Trophoblast cell (in vitro differentiated cells and primary cell): ENCODE data around the gene APOBEC4.
"Not testable (repeated sequence)": the region's sequence is repeated elsewhere in the genome, so short reads cannot be mapped to it uniquely, and the experiment has no call there.

Experiments
- DNase-seq, 2 donors: peaks; one replicate each; pipeline ENCODE4 v3.0.0-alpha.2; 2016
- H2AFZ ChIP-seq: 2 replicates; pipeline ENCODE4 v1.6.1; 2013; ENCODE audit warnings: low read length, moderate library complexity, mild to moderate bottlenecking; ENCODE audit not compliant: insufficient read depth, poor library complexity
- H2AK5ac ChIP-seq: 2 replicates; pipeline ENCODE4 v1.6.1; 2013; ENCODE audit warnings: mild to moderate bottlenecking, low read length
- H2BK120ac ChIP-seq: 2 replicates; pipeline ENCODE4 v1.6.1; 2013; ENCODE audit warnings: low read length, mild to moderate bottlenecking, moderate library complexity; ENCODE audit not compliant: insufficient read depth, poor library complexity
- H2BK12ac ChIP-seq: 2 replicates; pipeline ENCODE4 v1.6.1; 2013; ENCODE audit warnings: mild to moderate bottlenecking, low read length, moderate library complexity
- H2BK5ac ChIP-seq: 2 replicates; pipeline ENCODE4 v1.6.1; 2013; ENCODE audit warnings: low read length, low read depth, moderate library complexity, mild to moderate bottlenecking; ENCODE audit not compliant: poor library complexity
- H3K14ac ChIP-seq: 2 replicates; pipeline ENCODE4 v1.6.1; 2013; ENCODE audit warnings: mild to moderate bottlenecking, low read length
- H3K18ac ChIP-seq: 2 replicates; pipeline ENCODE4 v1.6.1; 2013; ENCODE audit warnings: mild to moderate bottlenecking, low read length
- H3K23ac ChIP-seq: 2 replicates; pipeline ENCODE4 v1.6.1; 2013; ENCODE audit warnings: low read length
- H3K27ac ChIP-seq: 2 replicates; pipeline ENCODE4 v1.5.1; 2013; ENCODE audit warnings: low read depth, mild to moderate bottlenecking, inconsistent platforms, low read length, moderate library complexity
- H3K27me3 ChIP-seq: 2 replicates; pipeline ENCODE4 v1.6.1; 2013; ENCODE audit warnings: inconsistent platforms, mild to moderate bottlenecking, low read length, moderate library complexity; ENCODE audit not compliant: insufficient read depth
- H3K36me3 ChIP-seq, 2 experiments: 1 replicate in 1 of 2; 2 replicates in 1 of 2; pipeline ENCODE4 v1.6.1; 2013; ENCODE audit warnings: low read length in 2 of 2, mild to moderate bottlenecking in 2 of 2, moderate library complexity in 1 of 2; ENCODE audit not compliant: insufficient read depth in 2 of 2, control insufficient read depth in 1 of 2
- H3K4ac ChIP-seq: 2 replicates; pipeline ENCODE4 v1.6.1; 2013; ENCODE audit warnings: low read depth, mild to moderate bottlenecking, low read length, moderate library complexity
- H3K4me1 ChIP-seq, 2 experiments: 1 replicate in 1 of 2; 2 replicates in 1 of 2; pipeline ENCODE4 v1.6.1; 2013; ENCODE audit warnings: low read length in 2 of 2, mild to moderate bottlenecking in 2 of 2, moderate library complexity in 1 of 2; ENCODE audit not compliant: insufficient read depth in 2 of 2, control insufficient read depth in 1 of 2
- H3K4me2 ChIP-seq: 2 replicates; pipeline ENCODE4 v1.6.1; 2013; ENCODE audit warnings: inconsistent platforms, mild to moderate bottlenecking, low read length, moderate library complexity
- H3K4me3 ChIP-seq: 2 replicates; pipeline ENCODE4 v1.5.1; 2013; ENCODE audit warnings: mild to moderate bottlenecking, low read depth, low read length, inconsistent platforms
- H3K79me1 ChIP-seq: one replicate; pipeline ENCODE4 v1.6.1; 2013; ENCODE audit warnings: low read length
- H3K79me2 ChIP-seq: 2 replicates; pipeline ENCODE4 v1.6.1; 2013; ENCODE audit warnings: low read length, mild to moderate bottlenecking; ENCODE audit not compliant: control insufficient read depth, insufficient read depth, poor library complexity
- H3K9ac ChIP-seq: 2 replicates; pipeline ENCODE4 v1.6.1; 2013; ENCODE audit warnings: mild to moderate bottlenecking, low read length
- H3K9me3 ChIP-seq: 2 replicates; pipeline ENCODE4 v1.6.1; 2013; ENCODE audit warnings: low read depth, mild to moderate bottlenecking, control low read depth, inconsistent platforms, low read length; ENCODE audit not compliant: insufficient read depth
- H4K12ac ChIP-seq: 2 replicates; pipeline ENCODE4 v1.6.1; 2013; ENCODE audit warnings: low read depth, mild to moderate bottlenecking, low read length, moderate library complexity
- H4K8ac ChIP-seq: 2 replicates; pipeline ENCODE4 v1.6.1; 2013; ENCODE audit warnings: low read depth, mild to moderate bottlenecking, low read length, moderate library complexity
- H4K91ac ChIP-seq: one replicate; pipeline ENCODE4 v1.6.1; 2013; ENCODE audit warnings: low read depth, mild to moderate bottlenecking, low read length, moderate library complexity
- WGBS: extraction: QIAGEN DNeasy Blood & Tissue Kit; methylation state at CpG from one replicate; pipeline ENCODE4 v1.1.7; 2013; ENCODE audit warnings: missing lambda C conversion rate; ENCODE audit not compliant: insufficient read length, insufficient coverage; ENCODE audit errors: extremely low coverage; 5-methylcytosine and 5-hydroxymethylcytosine counted together

Gene APOBEC4

GRCh38 chr1:183612975-183613374 lies 40.1 kb downstream of the APOBEC4 start:
- H3K9ac ChIP-seq, H2BK120ac ChIP-seq, H3K4me3 ChIP-seq, H3K27me3 ChIP-seq, H3K14ac ChIP-seq, H2AFZ ChIP-seq, H3K4me2 ChIP-seq, H3K79me2 ChIP-seq, DNase-seq, H4K12ac ChIP-seq, H3K23ac ChIP-seq, H4K8ac ChIP-seq, H3K18ac ChIP-seq, H2BK5ac ChIP-seq, H3K36me3 ChIP-seq, H3K79me1 ChIP-seq, H2AK5ac ChIP-seq, H3K9me3 ChIP-seq, H3K4me1 ChIP-seq, H3K4ac ChIP-seq, H3K27ac ChIP-seq, H4K91ac ChIP-seq, H2BK12ac ChIP-seq: not testable (repeated sequence)
- WGBS, result no CpG with 5 or more reads among the region's 3 CpGs

- Histone ChIP-seq H3K27me3 (no peaks in the 10 kb centered on the region), H2BK120ac (no peak overlapping the region), H3K79me2 (no peaks in the 10 kb centered on the region), H4K8ac (no peak overlapping the region), H3K79me1 (no peaks in the 10 kb centered on the region), H4K12ac (no peak overlapping the region), H2AFZ (no peak overlapping the region), H3K23ac (no peak overlapping the region), H3K9me3 (no peaks in the 10 kb centered on the region), H3K4me2 (no peak overlapping the region), H2AK5ac (no peak overlapping the region), H3K14ac (no peak overlapping the region), H4K91ac (no peak overlapping the region), H2BK5ac (no peak overlapping the region), H3K27ac (no peak overlapping the region), H3K4me3 (no peak overlapping the region), H3K4me1 (no peaks in the 10 kb centered on the region), H2BK12ac (no peak overlapping the region), H3K36me3 (no peaks in the 10 kb centered on the region), H3K9ac (no peak overlapping the region), H3K18ac (no peak overlapping the region), H3K4ac (no peak overlapping the region)
- DNase-seq, result no peak
- no CpG with 5 or more reads among the region's 3 CpGs for WGBS
Measured at GRCh38 chr1:183612407-183612806, 40.7 kb downstream of the APOBEC4 start.

GRCh38 chr1:183611021-183611420 lies 42.1 kb downstream of the APOBEC4 start:
- Histone ChIP-seq H3K4me2 (no peak overlapping the region), H3K23ac (no peak overlapping the region), H3K4me1 (no peaks in the 10 kb centered on the region), H4K8ac (no peak overlapping the region), H4K12ac (no peak overlapping the region), H3K4ac (no peak overlapping the region), H3K79me2 (no peaks in the 10 kb centered on the region), H2BK120ac (no peak overlapping the region), H3K14ac (no peak overlapping the region), H3K18ac (no peak overlapping the region), H3K4me3 (no peak overlapping the region), H2AFZ (no peak overlapping the region), H3K9ac (no peak overlapping the region), H3K79me1 (no peaks in the 10 kb centered on the region), H2BK12ac (no peak overlapping the region), H3K36me3 (no peaks in the 10 kb centered on the region), H3K27ac (no peak overlapping the region), H2AK5ac (no peak overlapping the region), H4K91ac (no peak overlapping the region), H3K27me3 (no peaks in the 10 kb centered on the region), H2BK5ac (no peak overlapping the region), H3K9me3 (no peaks in the 10 kb centered on the region)
- peak in 1 of 2 donors; percentile 92 for DNase-seq
- WGBS, result no CpG with 5 or more reads among the region's 2 CpGs

- Histone ChIP-seq H4K8ac (no peak overlapping the region), H3K9me3 (no peaks in the 10 kb centered on the region), H3K4ac (no peak overlapping the region), H3K23ac (no peak overlapping the region), H3K4me3 (no peak overlapping the region), H3K79me1 (no peaks in the 10 kb centered on the region), H3K9ac (no peak overlapping the region), H3K4me1 (no peaks in the 10 kb centered on the region), H4K91ac (no peak overlapping the region), H2AFZ (no peak overlapping the region), H3K27me3 (no peaks in the 10 kb centered on the region), H4K12ac (no peak overlapping the region), H3K79me2 (no peaks in the 10 kb centered on the region), H3K27ac (no peak overlapping the region), H2AK5ac (no peak overlapping the region), H2BK5ac (no peak overlapping the region), H3K18ac (no peak overlapping the region), H3K14ac (no peak overlapping the region), H3K4me2 (no peak overlapping the region), H2BK120ac (no peak overlapping the region), H3K36me3 (no peaks in the 10 kb centered on the region), H2BK12ac (no peak overlapping the region)
- no CpG with 5 or more reads among the region's 3 CpGs for WGBS
- DNase-seq, result no peak
Measured at GRCh38 chr1:183609759-183610452, 43.2 kb downstream of the APOBEC4 start.
